Measurements from ENCODE around the gene TRMT1L.

Gene TRMT1L

GRCh38 chr1:185104083-185104482 is 52.7 kb downstream of the TRMT1L start:
- no peak overlapping the region for H3K4me3 ChIP-seq (ENCODE audit: low read depth, low read length)
- DNase-seq (ENCODE audit: low read depth), result peak; percentile 8
- no peak for TF ChIP-seq CTCF (IDR thresholded peaks at IDR 0.05; ENCODE audit: control insufficient read depth, extremely low read depth, insufficient read depth)

GRCh38 chr1:185096531-185096930 is 60.2 kb downstream of the TRMT1L start:
- TF ChIP-seq CTCF (IDR thresholded peaks at IDR 0.05; ENCODE audit: control insufficient read depth, extremely low read depth, insufficient read depth), result no peak
- DNase-seq (ENCODE audit: low read depth), result no peak
- no peak overlapping the region for H3K4me3 ChIP-seq (ENCODE audit: low read depth, low read length)

- no peak for TF ChIP-seq CTCF (IDR thresholded peaks at IDR 0.05; ENCODE audit: control insufficient read depth, extremely low read depth, insufficient read depth)
- no peak overlapping the region for H3K4me3 ChIP-seq (ENCODE audit: low read depth, low read length)
- DNase-seq (ENCODE audit: low read depth), result no peak
Observed at GRCh38 chr1:185094761-185095160, 62.0 kb downstream of the TRMT1L start.

- no peak for TF ChIP-seq CTCF (IDR thresholded peaks at IDR 0.05; ENCODE audit: control insufficient read depth, extremely low read depth, insufficient read depth)
- peak; percentile 19 for DNase-seq (ENCODE audit: low read depth)
- no peak overlapping the region for H3K4me3 ChIP-seq (ENCODE audit: low read depth, low read length)
Observed at GRCh38 chr1:185091480-185091879, 65.3 kb downstream of the TRMT1L start.

GRCh38 chr1:185087746-185088145 is 69.0 kb downstream of the TRMT1L start:
- TF ChIP-seq CTCF (IDR thresholded peaks at IDR 0.05; ENCODE audit: control insufficient read depth, extremely low read depth, insufficient read depth), result no peak
- no peak overlapping the region for H3K4me3 ChIP-seq (ENCODE audit: low read depth, low read length)
- no peak for DNase-seq (ENCODE audit: low read depth)

GRCh38 chr1:185087101-185087500 is 69.7 kb downstream of the TRMT1L start:
- H3K4me3 ChIP-seq (ENCODE audit: low read depth, low read length), result no peak overlapping the region

More at GRCh38 chr1:185087101-185087500, 69.7 kb downstream of the TRMT1L start:
- DNase-seq (ENCODE audit: low read depth), result no peak
- TF ChIP-seq CTCF (IDR thresholded peaks at IDR 0.05; ENCODE audit: control insufficient read depth, extremely low read depth, insufficient read depth), result no peak
